ENCODE measurements around the gene APOBEC3B. TPM values are rescaled to one million over a fixed set of nuclear protein-coding genes. Genes with fewer than 3 reads are reported as not detected.

APOBEC3B gene
- polyA plus RNA-seq (2012; rRNA removed) = not detected in 2 replicates
- not detected in 2 replicates for polyA plus RNA-seq (2012; cell fraction: cytosol; rRNA removed)
- polyA plus RNA-seq (2012; cell fraction: nucleus; rRNA removed) = not detected in 2 replicates

- H3K4me3 ChIP-seq (ENCODE audit: low read depth in 2 of 2, low read length in 1 of 2) = no peak within 1 kb of the TSS
- ChIA-PET POLR2A (no interaction called here), CTCF (no interaction called here)
- no peak within 1 kb of the TSS for H3K27ac ChIP-seq (ENCODE audit: low read depth in 2 of 2, low read length in 1 of 2)
- DNase-seq = no peak
- H3F3A ChIP-seq (replicated peaks; ENCODE audit: insufficient read depth) = no peaks in the 10 kb centered on the region
- WGBS (ENCODE audit: low lambda C conversion rate) = no CpG with 5 or more reads among the region's 16 CpGs
- no peaks in the 10 kb centered on the region for H3K36me3 ChIP-seq (replicated peaks in 1 of 2; ENCODE audit: control insufficient read depth in 1 of 2, insufficient read depth in 2 of 2, low read length in 1 of 2)
- TF ChIP-seq RAD21 (IDR thresholded peaks at IDR 0.05; ENCODE audit: low read length) (no peak), IRF3 (IDR thresholded peaks at IDR 0.05; ENCODE audit: low read depth, low read length) (no peak), TCF12 (IDR thresholded peaks at IDR 0.05) (no peak), SIN3A (IDR thresholded peaks at IDR 0.05; ENCODE audit: borderline replicate concordance, low read depth, low read length) (no peak), POLR2AphosphoS5 (IDR thresholded peaks at IDR 0.05; ENCODE audit: low read depth, low read length) (no peak), USF2 (IDR thresholded peaks at IDR 0.05; ENCODE audit: borderline replicate concordance, low read depth, low read length) (no peak), USF1 (IDR thresholded peaks at IDR 0.05; ENCODE audit: borderline replicate concordance, low read depth) (no peak), ZBTB33 (IDR thresholded peaks at IDR 0.05; ENCODE audit: borderline replicate concordance, low read depth) (no peak), RFX5 (IDR thresholded peaks at IDR 0.05; ENCODE audit: low read length) (no peak), SMC3 (IDR thresholded peaks at IDR 0.05; ENCODE audit: low read depth, low read length) (no peak), MEF2A (IDR thresholded peaks at IDR 0.05; ENCODE audit: borderline replicate concordance, low read depth) (no peak), REST (IDR thresholded peaks at IDR 0.05; ENCODE audit: low read depth, low read length) (no peak), FOSL2 (IDR thresholded peaks at IDR 0.05; ENCODE audit: borderline replicate concordance, low read depth) (no peak), RCOR1 (IDR thresholded peaks at IDR 0.05; ENCODE audit: low read length) (no peak), TAF1 (IDR thresholded peaks at IDR 0.05; ENCODE audit: borderline replicate concordance, low read depth, low read length) (no peak), RXRA (IDR thresholded peaks at IDR 0.05; ENCODE audit: borderline replicate concordance, low read depth) (no peak), FOXJ3 (CRISPR knock-in tag; IDR thresholded peaks at IDR 0.05) (no peak), PBX3 (IDR thresholded peaks at IDR 0.05) (no peak), ELF1 (IDR thresholded peaks at IDR 0.05) (no peak), EP300 (IDR thresholded peaks at IDR 0.05; ENCODE audit: borderline replicate concordance in 1 of 2, low read depth in 1 of 2, low read length in 1 of 2) (no peak)
- H3K4me2 ChIP-seq = no peak within 1 kb of the TSS
- no peaks in the 10 kb centered on the region for H3K27me3 ChIP-seq (ENCODE audit: insufficient read depth)
- no peak within 1 kb of the TSS for H2AFZ ChIP-seq (ENCODE audit: low read depth)
- H4K20me1 ChIP-seq (ENCODE audit: insufficient read depth) = no peaks in the 10 kb centered on the region
- H3K4me1 ChIP-seq (ENCODE audit: control insufficient read depth in 1 of 2, insufficient read depth in 2 of 2, low read depth in 1 of 2, low read length in 1 of 2) = no peaks in the 10 kb centered on the region
- no peaks in the 10 kb centered on the region for H3K9me3 ChIP-seq
- H3K79me2 ChIP-seq (ENCODE audit: insufficient read depth) = no peaks in the 10 kb centered on the region
- H3K9me2 ChIP-seq = no peaks in the 10 kb centered on the region
- no peak within 1 kb of the TSS for H3K9ac ChIP-seq
Measured at GRCh38 chr22:38981992-38982927, at the start of gene APOBEC3B. APOBEC3B (plus strand) TSS chr22:38982347; CDS start chr22:38982454, 107 bp downstream.
